HG02571 (cell line): Measurements from ENCODE around the gene ZNF526.
"Not testable (repeated sequence)": the region's sequence is repeated elsewhere in the genome, so short reads cannot be mapped to it uniquely, and the experiment has no call there.

Experiments used
- ATAC-seq: cut with Tn5 transposase; IDR thresholded peaks from one replicate; pipeline ENCODE4 v1.9.1; 2021; ENCODE audit warnings: mild to moderate bottlenecking, moderate library complexity; ENCODE audit not compliant: unreplicated experiment

The ZNF526 gene

DNA sequence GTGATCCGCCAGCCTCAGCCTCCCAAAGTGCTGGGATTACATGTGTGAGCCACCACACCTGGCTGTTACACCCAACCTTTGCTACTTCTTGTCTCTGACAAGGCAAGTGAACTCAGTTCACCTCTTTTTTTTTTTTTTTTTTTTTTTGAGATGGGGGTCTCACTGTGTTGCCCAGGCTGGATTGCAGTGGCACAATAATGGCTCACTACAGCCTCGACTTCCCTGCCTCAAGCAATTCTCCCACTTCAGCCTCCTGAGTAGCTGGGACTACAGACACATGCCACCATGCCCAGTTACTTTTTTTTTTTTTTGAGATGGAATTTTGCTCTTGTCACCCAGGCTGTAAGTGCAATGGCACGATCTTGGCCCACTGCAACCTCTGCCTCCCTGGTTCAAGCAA, 37.7 kb downstream of the ZNF526 start:
- not testable (repeated sequence) for ATAC-seq

DNA sequence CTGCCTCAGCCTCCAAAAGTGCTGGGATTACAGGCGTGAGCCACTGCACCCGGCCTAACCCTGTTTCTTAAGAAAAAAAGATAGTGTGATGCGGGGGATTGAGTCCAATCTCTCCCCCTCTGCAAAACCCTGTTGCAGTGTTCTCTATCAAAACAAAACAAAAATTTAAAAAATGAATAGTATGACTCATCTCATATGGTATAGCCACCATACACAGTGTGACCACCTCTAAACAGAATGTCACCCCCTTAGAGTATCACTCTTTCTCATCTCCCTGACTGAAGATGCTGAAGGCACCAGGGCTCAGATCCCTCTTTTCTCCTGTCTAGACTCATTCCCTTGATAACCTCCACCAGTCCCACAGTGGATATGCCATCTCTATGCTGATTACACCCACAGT, 41.7 kb downstream of the ZNF526 start:
- ATAC-seq, result no peak

DNA sequence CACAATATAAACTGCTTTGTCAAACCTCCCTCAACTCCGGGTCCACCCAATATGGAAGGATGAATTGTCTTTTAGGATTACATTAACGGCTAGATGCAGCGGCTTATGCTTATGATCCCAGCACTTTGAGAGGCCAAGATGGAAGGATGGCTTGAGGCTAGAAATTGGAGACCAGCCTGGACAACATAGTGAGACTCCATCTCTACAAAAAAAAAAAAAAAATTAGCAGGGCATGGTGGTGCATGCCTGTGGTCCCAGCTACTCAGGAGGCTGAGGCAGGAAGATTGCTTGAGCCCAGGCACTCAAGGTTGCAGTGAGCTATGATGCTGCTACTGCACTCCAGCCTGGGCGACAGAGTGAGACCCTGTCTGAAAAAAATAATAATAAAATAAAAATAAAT, 46.0 kb downstream of the ZNF526 start:
- not testable (repeated sequence) for ATAC-seq

DNA sequence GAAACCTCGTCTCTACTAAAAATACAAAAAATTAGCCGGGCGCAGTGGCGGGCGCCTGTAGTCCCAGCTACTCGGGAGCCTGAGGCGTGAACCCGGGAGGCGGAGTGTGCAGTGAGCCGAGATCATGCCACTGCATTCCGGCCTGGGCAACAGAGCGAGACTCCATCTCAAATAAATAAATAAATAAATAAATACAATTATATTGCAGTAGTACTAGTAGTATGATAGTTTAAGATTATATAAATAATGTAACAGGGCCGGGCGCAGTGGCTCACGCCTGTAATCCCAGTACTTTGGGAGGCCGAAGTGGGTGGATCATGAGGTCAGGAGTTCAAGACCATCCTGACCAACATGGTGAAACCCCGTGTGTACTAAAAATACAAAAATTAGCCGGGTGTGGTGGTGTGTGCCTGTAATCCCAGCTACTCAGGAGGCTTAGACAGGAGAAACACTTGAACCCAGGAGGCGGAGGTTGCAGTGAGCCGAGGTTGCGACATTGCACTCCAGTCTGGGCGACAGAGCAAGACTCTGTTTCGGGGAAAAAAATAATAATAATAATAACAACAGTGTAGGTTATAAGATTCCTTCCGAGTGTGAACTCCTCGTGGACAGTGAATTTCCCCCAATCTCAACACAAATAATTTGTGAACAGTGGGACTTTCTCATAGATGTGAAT, 47.0 kb downstream of the ZNF526 start:
- ATAC-seq, result not testable (repeated sequence)

DNA sequence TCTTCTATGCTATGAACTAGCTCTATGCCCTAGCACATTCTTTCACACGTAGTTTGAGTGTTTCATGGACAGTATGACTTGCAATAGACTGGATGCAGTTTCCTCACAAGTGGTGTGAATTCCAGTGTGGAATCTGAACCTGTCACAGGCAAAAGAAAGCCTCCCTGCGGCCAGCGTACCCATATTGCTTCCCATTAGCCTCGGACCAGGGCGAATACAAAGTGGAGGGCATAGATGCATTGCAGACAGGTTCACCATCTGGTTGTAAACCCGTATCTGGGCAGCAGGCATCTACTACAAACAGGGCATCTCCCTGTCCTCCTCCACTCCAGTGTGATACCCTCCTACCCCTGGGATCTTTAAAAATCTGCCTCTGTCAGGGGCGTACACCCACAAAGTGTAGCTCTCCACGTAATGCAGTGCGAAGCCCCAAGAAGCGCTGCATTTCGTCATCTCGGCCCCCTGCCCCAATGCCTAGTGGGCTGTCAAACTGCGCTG, 47.6 kb downstream of the ZNF526 start:
- no peak for ATAC-seq

DNA sequence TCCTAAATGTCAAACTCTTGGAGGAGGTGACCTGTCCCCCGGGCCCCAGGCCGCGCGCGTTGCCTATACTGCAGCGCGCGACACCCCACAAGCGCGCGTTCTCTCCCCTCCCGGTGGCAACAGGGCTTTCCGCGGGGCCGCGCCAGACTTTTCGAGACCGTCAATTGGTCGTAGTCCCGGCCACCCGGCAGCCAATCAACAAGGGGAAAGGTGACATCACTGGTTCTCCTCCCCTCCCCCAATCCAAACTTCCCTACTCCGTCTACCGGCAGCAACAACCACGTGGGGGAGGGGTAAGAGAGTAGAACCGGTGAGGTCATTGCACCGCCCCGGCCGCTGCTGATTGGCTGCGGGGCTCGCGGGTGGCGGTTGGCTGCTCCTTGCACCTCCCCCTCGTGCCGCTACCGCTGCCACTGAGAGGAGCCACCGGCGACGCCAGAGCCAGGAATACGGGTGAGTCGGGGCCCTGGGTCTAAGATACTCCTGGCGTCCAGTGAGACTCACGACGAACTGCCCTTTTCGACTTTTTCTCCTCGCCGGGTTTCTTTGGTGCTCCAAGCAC, 48.1 kb downstream of the ZNF526 start:
- peak; percentile 49 for ATAC-seq

DNA sequence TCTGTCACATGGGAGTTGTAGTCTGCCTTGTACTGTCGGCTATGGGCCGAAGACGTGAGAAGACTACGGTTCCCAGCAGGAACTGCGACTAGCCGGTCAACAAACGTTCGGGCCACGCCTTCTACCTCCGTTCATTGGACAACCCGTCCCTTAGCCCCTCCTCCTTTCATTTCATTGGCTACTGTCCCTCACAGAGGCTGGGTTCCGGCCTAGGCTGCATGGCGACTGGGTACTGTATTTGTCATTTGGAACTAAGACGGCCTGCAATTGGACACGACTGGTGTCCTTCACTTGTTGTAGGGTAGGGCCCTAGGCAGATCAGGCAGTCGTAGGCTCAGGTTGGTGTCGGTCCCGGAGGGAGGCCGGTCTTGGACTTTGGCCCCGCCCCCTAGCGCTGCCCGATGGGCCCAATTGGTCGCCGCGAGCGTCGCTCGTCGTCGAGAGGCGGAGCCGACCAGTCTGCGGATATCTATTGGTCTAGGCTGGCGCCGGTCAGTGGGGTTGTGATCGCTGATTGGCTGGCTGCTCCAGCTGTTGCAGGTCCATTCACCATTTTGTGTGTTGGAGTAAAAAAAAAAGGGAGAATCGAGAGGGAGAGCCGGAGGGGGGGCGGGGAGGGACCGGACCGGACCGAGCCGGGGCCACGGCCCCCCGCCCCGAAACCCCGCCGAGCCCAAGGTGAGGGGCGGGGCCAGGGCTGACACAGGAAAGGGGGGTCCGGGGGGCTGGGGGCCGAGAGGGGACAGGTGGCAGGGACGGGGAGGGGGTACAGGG, 48.8 kb downstream of the ZNF526 start, which contains the start of gene CIC:
CIC (plus strand) TSS at position 549 of the 774 bp plus-strand sequence. CDS start 2,532 bp downstream, outside the sequence.
- peak; percentile 73 for ATAC-seq

DNA sequence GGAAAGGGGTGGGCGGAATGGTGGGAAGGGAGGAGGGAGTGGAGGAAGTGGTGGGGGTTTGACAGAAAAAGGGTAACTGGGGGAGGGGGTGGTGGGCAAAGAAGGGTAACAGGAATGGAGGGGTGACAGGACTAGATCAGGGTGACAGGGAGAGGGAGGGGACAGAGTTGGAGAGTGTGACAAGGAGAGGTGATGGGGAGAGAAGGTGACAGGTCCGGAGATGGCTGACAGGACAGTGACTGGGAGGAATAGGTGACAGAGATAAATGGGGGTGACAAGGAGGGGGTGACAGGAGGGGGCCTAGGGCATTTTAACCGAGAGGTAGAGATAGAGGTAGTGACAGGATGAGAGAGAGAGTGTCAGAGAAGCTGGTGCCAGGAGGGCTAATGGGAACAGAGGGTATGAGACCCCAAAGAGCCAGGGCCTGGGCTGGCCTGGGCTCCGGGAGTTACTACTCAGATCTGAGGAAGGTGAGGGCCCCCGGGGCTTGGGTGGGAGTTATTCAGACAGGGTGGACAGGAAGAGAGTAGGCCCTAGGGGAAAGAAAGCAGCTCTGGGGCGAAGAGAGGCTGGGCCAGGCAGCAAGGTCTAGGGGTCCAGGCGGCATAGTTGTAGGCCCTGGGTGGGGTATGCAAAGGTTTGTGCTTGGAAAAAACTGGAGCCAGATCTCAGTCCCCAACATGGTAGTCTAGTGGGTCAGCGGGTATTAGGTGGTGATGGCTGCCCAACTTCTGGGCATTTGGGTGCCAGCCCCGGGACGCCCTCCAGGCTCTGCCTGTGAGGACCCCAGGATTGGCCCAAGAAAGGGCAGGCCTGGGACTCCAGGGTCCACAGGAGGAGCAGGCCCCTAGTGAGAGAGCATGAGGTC, 49.6 kb downstream of the ZNF526 start:
- ATAC-seq, result no peak

DNA sequence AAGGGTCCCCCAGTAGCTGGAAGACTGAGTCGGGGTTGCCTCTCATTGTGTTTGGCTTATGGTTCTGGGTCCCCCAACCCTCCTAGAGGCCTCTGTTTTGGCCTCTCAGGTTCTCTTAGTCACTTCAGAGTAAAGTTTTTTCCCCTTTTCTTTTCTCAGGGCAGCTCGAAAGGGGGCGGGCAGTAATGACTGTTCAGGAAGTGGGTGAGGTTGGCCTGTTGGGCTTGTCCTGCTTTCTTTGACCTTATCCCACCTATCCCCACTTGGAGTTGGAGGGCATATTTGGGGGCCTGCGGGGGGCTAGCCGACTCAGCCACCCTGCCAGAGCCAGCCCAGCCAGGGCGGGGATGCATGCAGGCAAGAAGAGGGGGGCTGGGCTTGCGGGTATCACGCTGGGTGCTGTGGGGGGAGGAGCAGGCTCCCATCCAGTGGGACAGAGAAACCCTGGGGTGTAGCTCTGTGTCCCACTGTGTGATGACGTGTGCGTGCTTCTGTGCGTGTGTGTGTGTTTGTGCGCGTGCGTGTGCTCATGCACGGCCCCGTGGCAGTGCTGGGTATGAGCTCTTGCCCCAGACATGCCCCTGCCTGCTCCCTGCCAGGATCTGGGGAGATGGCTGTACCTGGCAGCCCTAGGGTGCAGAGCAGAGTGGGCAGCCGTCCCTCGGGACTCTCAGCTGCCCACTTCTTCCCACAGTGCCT, 50.4 kb downstream of the ZNF526 start:
- no peak for ATAC-seq

DNA sequence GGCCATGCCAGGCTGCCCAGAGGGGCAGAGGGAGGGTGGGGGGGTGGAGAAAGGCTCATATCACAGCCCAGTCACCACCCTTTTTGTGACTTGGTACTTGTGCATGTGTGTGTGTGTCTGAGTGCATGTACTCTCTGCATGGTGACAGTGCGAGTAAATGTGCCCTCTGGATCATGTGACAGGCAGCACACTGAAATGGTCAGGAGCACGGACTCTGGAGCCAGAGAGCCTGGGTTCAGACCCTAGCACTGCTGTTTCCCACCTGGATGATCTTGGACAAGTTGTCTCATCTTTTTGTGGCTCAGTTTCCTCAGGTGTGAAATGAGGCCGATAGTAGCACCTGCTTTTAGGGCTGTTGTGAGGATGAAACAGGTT, 50.9 kb downstream of the ZNF526 start:
- ATAC-seq, result no peak

DNA sequence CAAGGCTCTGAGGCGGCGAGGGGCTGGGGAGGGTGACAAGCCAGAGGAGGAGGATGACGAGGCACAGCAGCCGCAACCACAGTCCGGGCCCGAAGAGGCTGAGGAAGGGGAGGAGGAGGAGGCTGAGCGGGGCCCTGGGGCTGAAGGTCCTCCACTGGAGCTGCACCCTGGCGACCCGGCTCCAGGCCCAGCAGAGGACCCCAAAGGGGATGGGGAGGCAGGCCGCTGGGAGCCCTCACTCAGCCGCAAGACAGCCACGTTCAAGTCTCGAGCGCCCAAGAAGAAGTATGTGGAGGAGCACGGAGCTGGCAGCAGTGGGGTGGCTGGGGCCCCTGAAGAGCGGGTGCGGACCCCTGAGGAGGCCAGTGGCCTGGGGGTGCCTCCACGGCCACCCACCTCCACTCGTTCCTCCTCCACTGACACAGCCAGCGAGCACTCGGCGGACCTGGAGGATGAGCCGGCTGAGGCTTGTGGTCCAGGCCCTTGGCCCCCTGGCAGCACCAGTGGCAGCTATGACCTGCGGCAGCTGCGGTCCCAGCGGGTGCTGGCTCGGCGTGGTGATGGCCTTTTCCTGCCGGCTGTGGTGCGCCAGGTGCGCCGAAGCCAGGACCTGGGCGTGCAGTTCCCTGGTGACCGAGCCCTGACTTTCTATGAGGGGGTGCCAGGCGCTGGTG, 51.9 kb downstream of the ZNF526 start:
- no peak for ATAC-seq

DNA sequence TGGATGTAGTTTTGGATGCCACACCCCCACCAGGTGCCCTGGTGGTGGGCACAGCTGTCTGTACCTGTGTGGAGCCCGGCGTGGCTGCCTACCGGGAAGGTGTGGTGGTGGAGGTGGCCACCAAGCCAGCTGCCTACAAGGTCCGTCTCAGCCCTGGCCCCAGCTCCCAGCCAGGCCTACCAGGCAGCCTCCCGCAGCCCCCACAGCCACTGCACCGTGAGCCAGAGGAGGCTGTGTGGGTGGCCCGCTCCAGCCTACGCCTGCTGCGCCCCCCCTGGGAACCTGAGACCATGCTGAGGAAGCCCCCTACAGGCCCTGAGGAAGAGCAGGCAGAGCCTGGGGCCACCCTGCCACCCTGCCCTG, 52.4 kb downstream of the ZNF526 start:
- no peak for ATAC-seq

DNA sequence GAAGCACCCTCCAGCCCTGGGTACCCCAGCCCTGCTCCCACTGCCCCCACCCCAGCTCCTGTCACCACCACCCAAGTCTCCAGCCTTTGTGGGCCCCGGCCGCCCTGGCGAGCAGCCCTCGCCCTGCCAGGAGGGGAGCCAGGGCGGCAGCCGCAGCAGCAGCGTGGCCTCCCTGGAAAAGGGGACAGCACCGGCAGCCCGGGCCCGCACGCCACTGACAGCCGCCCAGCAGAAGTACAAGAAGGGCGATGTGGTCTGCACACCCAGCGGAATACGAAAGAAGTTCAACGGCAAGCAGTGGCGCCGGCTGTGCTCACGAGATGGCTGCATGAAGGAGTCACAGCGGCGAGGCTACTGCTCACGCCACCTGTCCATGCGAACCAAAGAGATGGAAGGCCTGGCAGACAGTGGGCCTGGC, 52.9 kb downstream of the ZNF526 start:
- ATAC-seq, result no peak

DNA sequence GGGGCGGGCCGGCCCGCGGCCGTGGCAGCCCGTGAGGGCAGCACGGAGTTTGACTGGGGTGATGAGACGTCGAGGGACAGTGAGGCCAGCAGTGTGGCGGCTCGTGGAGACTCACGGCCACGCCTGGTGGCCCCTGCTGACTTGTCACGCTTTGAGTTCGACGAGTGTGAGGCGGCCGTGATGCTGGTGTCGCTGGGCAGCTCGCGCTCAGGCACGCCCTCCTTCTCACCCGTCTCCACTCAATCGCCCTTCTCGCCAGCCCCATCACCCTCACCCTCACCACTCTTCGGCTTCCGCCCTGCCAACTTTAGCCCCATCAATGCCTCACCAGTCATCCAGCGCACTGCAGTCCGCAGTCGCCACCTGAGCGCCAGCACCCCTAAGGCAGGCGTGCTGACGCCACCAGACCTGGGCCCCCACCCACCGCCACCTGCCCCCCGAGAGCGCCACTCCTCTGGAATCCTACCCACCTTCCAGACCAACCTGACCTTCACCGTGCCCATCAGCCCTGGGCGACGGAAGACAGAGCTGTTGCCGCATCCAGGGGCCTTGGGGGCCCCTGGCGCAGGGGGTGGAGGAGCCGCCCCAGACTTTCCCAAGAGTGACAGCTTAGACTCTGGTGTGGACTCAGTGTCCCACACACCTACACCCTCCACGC, 53.4 kb downstream of the ZNF526 start:
- no peak for ATAC-seq

DNA sequence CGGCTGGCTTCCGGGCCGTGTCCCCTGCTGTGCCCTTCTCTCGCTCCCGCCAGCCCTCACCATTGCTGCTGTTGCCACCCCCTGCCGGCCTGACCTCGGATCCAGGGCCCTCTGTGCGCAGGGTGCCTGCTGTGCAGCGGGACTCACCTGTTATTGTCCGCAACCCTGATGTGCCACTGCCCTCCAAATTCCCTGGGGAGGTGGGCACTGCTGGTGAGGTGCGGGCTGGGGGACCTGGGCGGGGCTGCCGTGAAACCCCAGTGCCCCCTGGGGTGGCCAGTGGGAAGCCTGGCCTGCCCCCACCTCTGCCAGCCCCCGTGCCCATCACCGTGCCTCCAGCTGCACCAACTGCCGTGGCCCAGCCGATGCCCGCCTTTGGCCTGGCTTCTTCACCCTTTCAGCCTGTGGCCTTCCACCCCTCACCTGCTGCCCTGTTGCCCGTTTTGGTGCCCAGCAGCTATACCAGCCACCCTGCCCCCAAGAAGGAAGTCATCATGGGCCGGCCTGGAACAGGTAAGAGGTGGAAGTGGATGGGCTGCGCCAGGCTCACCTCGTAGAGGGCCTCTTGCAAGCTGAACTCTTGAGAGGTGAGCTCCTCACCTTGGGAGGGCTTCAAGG, 54.1 kb downstream of the ZNF526 start:
- no peak for ATAC-seq

DNA sequence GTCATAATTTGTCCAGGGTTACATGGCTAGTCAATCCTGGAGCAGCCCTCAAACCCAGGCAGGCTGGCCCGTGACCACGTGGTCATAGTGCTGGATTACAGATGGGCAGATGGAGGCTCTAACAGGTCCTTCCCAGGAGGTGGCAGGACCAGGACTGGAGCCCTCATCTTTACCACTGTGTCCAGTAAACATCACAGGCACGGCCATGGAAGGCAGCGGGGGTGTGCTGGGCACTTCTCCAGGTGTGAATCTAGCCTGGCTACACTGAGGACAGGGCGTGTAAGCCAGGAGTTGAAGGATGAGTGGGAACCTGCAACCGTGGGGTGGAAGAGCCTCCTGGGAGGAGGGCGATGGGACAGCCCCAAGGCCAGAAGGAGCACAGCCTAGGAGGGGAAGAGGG, 55.0 kb downstream of the ZNF526 start:
- ATAC-seq, result no peak

DNA sequence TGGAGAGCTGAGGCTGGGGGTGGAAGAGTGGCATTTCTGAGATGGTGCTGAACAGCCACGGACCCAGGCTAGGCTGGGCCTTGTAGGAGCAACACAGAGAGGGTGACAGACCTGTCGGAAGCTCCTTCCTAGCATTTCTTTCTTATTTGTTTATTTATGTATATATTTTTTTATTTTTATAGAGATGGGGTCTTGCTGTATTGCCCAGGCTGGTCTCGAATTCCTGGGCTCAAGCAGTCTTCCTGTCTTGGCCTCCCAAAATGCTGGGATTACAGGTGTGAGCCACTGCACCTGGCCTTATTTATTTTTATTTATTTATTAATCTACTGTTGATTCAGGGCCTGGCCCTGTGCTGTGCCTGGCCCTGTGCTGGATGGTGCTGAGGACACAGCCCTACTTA, 55.4 kb downstream of the ZNF526 start:
- ATAC-seq, result no peak

DNA sequence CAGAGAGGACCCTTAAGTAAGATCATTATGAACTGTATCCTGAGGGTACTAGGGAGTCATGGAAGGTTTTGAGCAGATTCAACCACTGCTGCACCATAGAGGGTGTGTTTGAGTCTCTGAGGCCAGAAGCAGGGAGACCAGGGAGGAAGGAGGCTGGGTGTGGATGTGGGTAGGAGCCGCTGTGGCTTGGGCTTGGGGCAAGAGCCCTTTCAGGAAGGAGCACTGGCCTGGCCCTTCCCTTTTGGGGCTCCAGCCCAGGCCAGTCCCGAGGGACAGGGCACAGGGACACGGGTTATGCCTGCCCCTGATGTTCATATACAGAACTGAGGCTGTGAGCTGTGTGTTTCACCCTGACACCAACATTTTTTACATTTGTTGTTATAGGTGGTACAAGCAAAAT, 56.2 kb downstream of the ZNF526 start:
- ATAC-seq, result no peak

DNA sequence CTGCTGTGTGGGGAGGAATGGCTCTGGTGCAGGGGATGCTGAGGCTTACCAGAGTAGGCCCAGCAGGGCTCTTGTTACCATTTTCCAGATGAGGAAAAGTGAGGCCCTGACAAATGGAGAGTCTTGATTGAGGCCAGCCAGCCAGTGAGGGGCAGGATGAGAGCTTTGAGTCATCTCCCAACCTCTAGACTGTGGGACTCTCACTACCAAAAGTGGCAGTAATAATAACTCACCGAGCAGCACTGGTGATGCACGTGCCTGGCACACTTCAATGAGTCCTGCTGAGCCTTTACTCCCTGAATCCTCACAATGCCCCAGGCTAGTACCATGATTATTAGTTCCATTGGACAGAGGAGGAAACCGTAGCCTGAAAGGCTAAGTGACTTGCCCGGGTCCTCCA, 56.7 kb downstream of the ZNF526 start:
- no peak for ATAC-seq
